Measurements from ENCODE around the gene TYRO3.

Gene TYRO3

GRCh38 chr15:41512512-41512939 lies 46.5 kb upstream of the TYRO3 start:
- H3K9me3 ChIP-seq (ENCODE audit: severe bottlenecking) = no peaks in the 10 kb centered on the region
- H3K4me1 ChIP-seq (ENCODE audit: insufficient read depth, poor library complexity, severe bottlenecking) = no peaks in the 10 kb centered on the region
- no peak overlapping the region for H3K4me3 ChIP-seq (ENCODE audit: severe bottlenecking)
- H3K27ac ChIP-seq (ENCODE audit: poor library complexity, severe bottlenecking) = no peak overlapping the region
- DNase-seq (ENCODE audit: low spot score) (no peak), ATAC-seq (ENCODE audit: low read depth) (no peak)
- H3K27me3 ChIP-seq (ENCODE audit: insufficient read depth, poor library complexity, severe bottlenecking) = peaks cover 28% of the 10 kb centered on the region
- no peaks in the 10 kb centered on the region for H3K36me3 ChIP-seq (ENCODE audit: low read depth)
- no peak for TF ChIP-seq CTCF (IDR thresholded peaks at IDR 0.05; ENCODE audit: poor library complexity, severe bottlenecking)

- no peaks in the 10 kb centered on the region for H3K4me1 ChIP-seq (ENCODE audit: insufficient read depth, poor library complexity, severe bottlenecking)
- H3K36me3 ChIP-seq (ENCODE audit: low read depth) = no peaks in the 10 kb centered on the region
- H3K27ac ChIP-seq (ENCODE audit: poor library complexity, severe bottlenecking) = no peak overlapping the region
- ATAC-seq (ENCODE audit: low read depth) (peak; percentile 25; the same call in 2 of the 3 replicates), DNase-seq (ENCODE audit: low spot score) (no peak)
- H3K9me3 ChIP-seq (ENCODE audit: severe bottlenecking) = no peaks in the 10 kb centered on the region
- peaks cover 28% of the 10 kb centered on the region for H3K27me3 ChIP-seq (ENCODE audit: insufficient read depth, poor library complexity, severe bottlenecking)
- peak overlapping the region; percentile 2 for H3K4me3 ChIP-seq (ENCODE audit: severe bottlenecking)
- no peak for TF ChIP-seq CTCF (IDR thresholded peaks at IDR 0.05; ENCODE audit: poor library complexity, severe bottlenecking)
Measured at GRCh38 chr15:41512940-41513505, 46.0 kb upstream of the TYRO3 start.

- ATAC-seq (ENCODE audit: low read depth) (no peak), DNase-seq (ENCODE audit: low spot score) (no peak)
- H3K27ac ChIP-seq (ENCODE audit: poor library complexity, severe bottlenecking) = no peak within 1 kb of the TSS
- no peaks in the 10 kb centered on the region for H3K4me1 ChIP-seq (ENCODE audit: insufficient read depth, poor library complexity, severe bottlenecking)
- peaks cover 28% of the 10 kb centered on the region for H3K27me3 ChIP-seq (ENCODE audit: insufficient read depth, poor library complexity, severe bottlenecking)
- H3K9me3 ChIP-seq (ENCODE audit: severe bottlenecking) = no peaks in the 10 kb centered on the region
- TF ChIP-seq CTCF (IDR thresholded peaks at IDR 0.05; ENCODE audit: poor library complexity, severe bottlenecking) = no peak
- peak within 1 kb of the TSS; percentile 2 for H3K4me3 ChIP-seq (ENCODE audit: severe bottlenecking)
- H3K36me3 ChIP-seq (ENCODE audit: low read depth) = no peaks in the 10 kb centered on the region
Measured at GRCh38 chr15:41513506-41514227, 45.3 kb upstream of the TYRO3 start, which contains the start of gene LTK. LTK (minus strand) TSS chr15:41513827; CDS start chr15:41513709, 118 bp downstream.

- ATAC-seq (ENCODE audit: low read depth) = no peak
- Histone ChIP-seq H3K4me3 (ENCODE audit: severe bottlenecking) (no peak overlapping the region), H3K36me3 (ENCODE audit: low read depth) (no peaks in the 10 kb centered on the region; the same call in 1 of the 2 replicates), H3K27me3 (ENCODE audit: insufficient read depth, poor library complexity, severe bottlenecking) (peaks cover 10% of the 10 kb centered on the region), H3K4me1 (ENCODE audit: insufficient read depth, poor library complexity, severe bottlenecking) (no peaks in the 10 kb centered on the region), H3K9me3 (ENCODE audit: severe bottlenecking) (no peaks in the 10 kb centered on the region), H3K27ac (ENCODE audit: poor library complexity, severe bottlenecking) (no peak overlapping the region)
- no peak for DNase-seq (ENCODE audit: low spot score)
- no peak for TF ChIP-seq CTCF (IDR thresholded peaks at IDR 0.05; ENCODE audit: poor library complexity, severe bottlenecking)
Measured at GRCh38 chr15:41517895-41518449, 41.0 kb upstream of the TYRO3 start.

Measured in RWPE2 (cell line).